Measurements from ENCODE around the gene VWA2.

DNA sequence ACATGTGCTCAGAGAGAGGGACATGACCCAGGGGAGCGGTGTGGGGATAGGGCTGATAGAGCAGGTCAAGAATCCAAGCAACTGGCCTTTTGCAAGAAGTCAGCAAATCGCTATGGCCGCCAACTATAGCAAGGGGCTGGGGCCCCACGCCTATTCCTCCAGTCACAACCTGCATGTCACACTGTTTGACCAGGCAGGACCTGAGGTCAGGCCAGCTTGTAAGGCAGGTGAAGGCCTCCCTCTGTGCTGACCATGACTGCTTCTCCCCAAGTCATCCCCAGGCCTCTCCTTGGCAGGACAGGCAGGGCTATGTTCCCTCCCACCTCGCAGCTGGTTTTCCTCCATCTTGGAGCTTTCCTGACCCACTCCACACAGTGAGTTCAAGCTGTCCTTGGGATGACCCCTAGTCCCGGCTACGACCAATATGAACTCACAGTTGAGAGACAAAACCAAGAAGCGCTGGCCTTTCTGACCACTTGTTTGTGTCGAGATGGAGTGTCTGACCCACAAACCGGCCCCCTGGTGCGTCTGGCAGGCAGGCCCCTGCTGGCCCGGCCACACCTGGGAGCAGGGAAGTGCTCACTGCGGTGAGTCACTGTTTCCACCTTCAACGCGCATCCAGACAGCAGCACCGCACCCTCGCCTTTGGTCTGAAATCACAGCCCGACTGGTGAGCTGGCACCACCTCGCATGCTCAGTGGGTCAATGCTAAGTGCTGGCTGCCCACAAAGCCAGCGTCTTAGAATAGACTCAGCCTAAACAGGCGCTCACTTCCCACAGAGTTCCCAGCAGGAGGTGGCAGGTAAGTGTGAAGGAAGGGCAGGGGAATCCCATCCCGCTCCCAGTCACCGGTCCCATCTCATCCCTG lies 81.4 kb downstream of the VWA2 start:
- TF ChIP-seq, protein P1, sequence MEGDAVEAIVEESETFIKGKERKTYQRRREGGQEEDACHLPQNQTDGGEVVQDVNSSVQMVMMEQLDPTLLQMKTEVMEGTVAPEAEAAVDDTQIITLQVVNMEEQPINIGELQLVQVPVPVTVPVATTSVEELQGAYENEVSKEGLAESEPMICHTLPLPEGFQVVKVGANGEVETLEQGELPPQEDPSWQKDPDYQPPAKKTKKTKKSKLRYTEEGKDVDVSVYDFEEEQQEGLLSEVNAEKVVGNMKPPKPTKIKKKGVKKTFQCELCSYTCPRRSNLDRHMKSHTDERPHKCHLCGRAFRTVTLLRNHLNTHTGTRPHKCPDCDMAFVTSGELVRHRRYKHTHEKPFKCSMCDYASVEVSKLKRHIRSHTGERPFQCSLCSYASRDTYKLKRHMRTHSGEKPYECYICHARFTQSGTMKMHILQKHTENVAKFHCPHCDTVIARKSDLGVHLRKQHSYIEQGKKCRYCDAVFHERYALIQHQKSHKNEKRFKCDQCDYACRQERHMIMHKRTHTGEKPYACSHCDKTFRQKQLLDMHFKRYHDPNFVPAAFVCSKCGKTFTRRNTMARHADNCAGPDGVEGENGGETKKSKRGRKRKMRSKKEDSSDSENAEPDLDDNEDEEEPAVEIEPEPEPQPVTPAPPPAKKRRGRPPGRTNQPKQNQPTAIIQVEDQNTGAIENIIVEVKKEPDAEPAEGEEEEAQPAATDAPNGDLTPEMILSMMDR (IDR thresholded peaks at IDR 0.05) = no peak
- TF ChIP-seq POLR2A (IDR thresholded peaks at IDR 0.05) = no peak

All from uterus (tissue), 2 donors.